KMS-11 (cell line): ENCODE data around the gene PTGIS.

Experiments used
- H2AFZ ChIP-seq: fragments of 200-600 bp; sonication (generic); 2 replicates; pipeline ENCODE4 v1.6.1; 2016; ENCODE audit warnings: antibody characterized with exemption, mixed run types, low read depth
- H3K27ac ChIP-seq: fragments of 200-600 bp; sonication (generic); 2 replicates; pipeline ENCODE4 v1.6.1; 2016; ENCODE audit warnings: mild to moderate bottlenecking, mixed run types
- H3K27me3 ChIP-seq: fragments of 200-600 bp; sonication (generic); 2 replicates; pipeline ENCODE4 v1.6.1; 2017; ENCODE audit warnings: mild to moderate bottlenecking, low read depth, mixed run types, moderate library complexity; ENCODE audit not compliant: insufficient read depth
- H3K36me3 ChIP-seq: fragments of 200-600 bp; sonication (generic); 2 replicates; pipeline ENCODE4 v1.6.1; 2017; ENCODE audit warnings: mild to moderate bottlenecking, mixed run types; ENCODE audit not compliant: insufficient read depth
- H3K4me1 ChIP-seq: fragments of 200-600 bp; sonication (generic); 2 replicates; pipeline ENCODE4 v1.6.1; 2016; ENCODE audit warnings: mild to moderate bottlenecking, low read depth, mixed run types; ENCODE audit not compliant: poor library complexity, severe bottlenecking
- H3K4me2 ChIP-seq: fragments of 200-600 bp; sonication (generic); 2 replicates; pipeline ENCODE4 v1.7.0; 2016; ENCODE audit warnings: mild to moderate bottlenecking, mixed run types
- H3K4me3 ChIP-seq: fragments of 200-600 bp; sonication (generic); IDR thresholded peaks from 2 replicates; pipeline ENCODE4 v1.6.1; 2017; ENCODE audit warnings: low read depth, low read length, mixed read lengths; ENCODE audit not compliant: insufficient read depth
- H3K79me2 ChIP-seq: fragments of 200-600 bp; sonication (generic); 2 replicates; pipeline ENCODE4 v1.6.1; 2016; ENCODE audit warnings: low read depth, mixed run types; ENCODE audit not compliant: insufficient read depth
- H3K9ac ChIP-seq: fragments of 200-600 bp; sonication (generic); 2 replicates; pipeline ENCODE4 v1.6.1; 2016; ENCODE audit warnings: mild to moderate bottlenecking, mixed run types
- H4K20me1 ChIP-seq: fragments of 200-600 bp; sonication (generic); 2 replicates; pipeline ENCODE4 v1.6.1; 2016; ENCODE audit warnings: mild to moderate bottlenecking, mixed run types; ENCODE audit not compliant: insufficient read depth
- CTCF ChIP-seq: fragments of 200-600 bp; sonication (generic); conservative IDR thresholded peaks from 2 replicates; pipeline ENCODE4 v1.6.1; 2017; ENCODE audit warnings: low read depth, mild to moderate bottlenecking, antibody characterized with exemption, low read length, moderate library complexity, mixed read lengths

The PTGIS gene

DNA sequence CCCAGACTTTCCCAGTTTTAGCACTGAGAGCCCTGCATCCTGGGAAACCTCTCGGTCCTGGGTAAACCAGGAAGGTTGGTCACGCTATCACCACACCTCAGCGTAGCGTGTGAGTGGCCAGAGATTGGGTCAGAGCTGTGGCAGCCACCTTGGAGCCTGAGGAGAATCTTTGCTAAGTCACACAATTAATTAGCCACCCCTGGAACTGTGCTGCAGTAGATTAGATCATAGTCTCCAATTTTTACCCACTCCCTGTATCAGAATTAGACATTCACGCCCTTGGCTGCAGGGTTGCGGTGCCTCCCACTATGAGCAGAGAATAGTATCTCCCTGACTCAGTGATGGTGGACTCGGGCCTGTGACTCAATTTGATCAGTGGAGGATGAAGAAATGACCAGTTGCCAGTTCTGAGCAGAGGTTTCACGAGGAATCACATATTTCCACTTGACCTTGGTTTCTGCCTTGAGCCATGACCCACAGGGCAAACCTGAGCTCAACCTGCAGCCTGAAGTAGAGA is 6.0 kb upstream of the PTGIS start:
- no peak for TF ChIP-seq CTCF
- no peaks in the 10 kb centered on the region for H3K79me2 ChIP-seq
- no peaks in the 10 kb centered on the region for H3K36me3 ChIP-seq
- H3K27me3 ChIP-seq = peaks cover 30% of the 10 kb centered on the region
- H3K4me2 ChIP-seq = no peak overlapping the region
- no peak overlapping the region for H3K9ac ChIP-seq
- no peak overlapping the region for H3K27ac ChIP-seq
- no peaks in the 10 kb centered on the region for H3K4me1 ChIP-seq
- H2AFZ ChIP-seq = no peak overlapping the region
- no peaks in the 10 kb centered on the region for H4K20me1 ChIP-seq
- no peak overlapping the region for H3K4me3 ChIP-seq

- no peak overlapping the region for H3K9ac ChIP-seq
- no peak overlapping the region for H3K4me2 ChIP-seq
- no peak overlapping the region; the same call in 1 of the 2 replicates for H2AFZ ChIP-seq
- H3K4me3 ChIP-seq = no peak overlapping the region
- H3K4me1 ChIP-seq = no peaks in the 10 kb centered on the region
- H3K79me2 ChIP-seq = no peaks in the 10 kb centered on the region
- TF ChIP-seq CTCF = no peak
- no peaks in the 10 kb centered on the region for H4K20me1 ChIP-seq
- no peaks in the 10 kb centered on the region for H3K36me3 ChIP-seq
- no peak overlapping the region for H3K27ac ChIP-seq
- peaks cover 30% of the 10 kb centered on the region for H3K27me3 ChIP-seq
These were observed 4.9 kb upstream of the PTGIS start for GRCh38 chr20:49572857-49573256.

GRCh38 chr20:49571553-49571835 is 3.6 kb upstream of the PTGIS start:
- no peaks in the 10 kb centered on the region for H3K36me3 ChIP-seq
- H3K27ac ChIP-seq = no peak overlapping the region
- no peak overlapping the region for H3K4me3 ChIP-seq
- H2AFZ ChIP-seq = no peak overlapping the region
- no peaks in the 10 kb centered on the region for H4K20me1 ChIP-seq
- TF ChIP-seq CTCF = no peak
- no peaks in the 10 kb centered on the region for H3K4me1 ChIP-seq
- no peak overlapping the region for H3K9ac ChIP-seq
- H3K27me3 ChIP-seq = peaks cover 30% of the 10 kb centered on the region
- H3K4me2 ChIP-seq = no peak overlapping the region
- H3K79me2 ChIP-seq = no peaks in the 10 kb centered on the region

GRCh38 chr20:49570828-49571552 is 3.1 kb upstream of the PTGIS start:
- H3K4me3 ChIP-seq = no peak overlapping the region
- TF ChIP-seq CTCF = no peak
- H3K79me2 ChIP-seq = no peaks in the 10 kb centered on the region
- H3K4me1 ChIP-seq = no peaks in the 10 kb centered on the region
- peaks cover 30% of the 10 kb centered on the region for H3K27me3 ChIP-seq
- no peak overlapping the region for H3K4me2 ChIP-seq
- no peaks in the 10 kb centered on the region for H4K20me1 ChIP-seq
- H3K9ac ChIP-seq = no peak overlapping the region
- H3K27ac ChIP-seq = no peak overlapping the region
- no peak overlapping the region for H2AFZ ChIP-seq
- no peaks in the 10 kb centered on the region for H3K36me3 ChIP-seq
